Measurements from ENCODE around the gene BCL2.

DNA sequence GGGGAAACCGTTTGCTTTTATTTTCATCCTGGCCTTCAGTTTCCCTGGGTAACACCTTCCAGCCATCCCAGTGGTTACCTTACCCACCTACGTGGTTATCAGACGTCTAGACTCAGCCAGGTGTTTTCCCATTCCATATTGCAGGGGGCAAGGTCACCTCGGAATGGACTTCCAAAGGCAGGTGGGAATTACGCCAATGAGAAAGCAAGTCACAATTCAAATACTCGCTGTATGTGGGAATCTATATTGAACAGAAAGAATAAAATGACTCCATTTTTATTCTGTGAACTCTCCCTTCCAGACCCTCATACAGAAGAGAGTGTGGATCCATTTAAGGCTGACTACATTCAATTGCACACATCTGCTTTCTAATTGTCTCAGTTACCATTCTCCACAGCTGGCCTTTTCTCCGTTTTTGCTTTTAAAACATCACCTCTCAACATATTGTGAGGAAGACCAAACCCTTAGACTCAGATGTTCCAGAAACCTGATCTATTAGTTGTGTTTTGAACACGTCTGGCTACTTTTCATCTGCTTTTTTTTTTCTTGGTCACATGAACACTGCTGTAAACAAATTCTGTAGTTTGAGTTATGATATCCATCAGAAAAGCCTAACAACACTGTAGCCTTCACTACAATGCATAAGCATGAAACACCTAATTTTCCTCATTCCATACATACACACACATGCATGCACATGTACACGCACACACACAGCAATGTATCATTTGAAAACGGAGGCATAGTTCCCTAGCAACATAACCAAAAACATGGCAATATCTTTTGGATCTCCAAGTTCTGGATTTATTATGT, 59.8 kb downstream of the BCL2 start:
- TF ChIP-seq ELF1 (IDR thresholded peaks at IDR 0.05), result no peak
- TF ChIP-seq TAF1 (IDR thresholded peaks at IDR 0.05; ENCODE audit: borderline replicate concordance, low read depth, low read length), result no peak

Data from SK-N-SH (cell line).